Germinal center (tissue), 1 donor: ENCODE results near the gene C6orf120.
A peak's percentile ranks its signal among the peaks of the same experiment; 100 is the strongest.
"Not testable (repeated sequence)": the region's sequence is repeated elsewhere in the genome, so short reads cannot be mapped to it uniquely, and the experiment has no call there.

Source experiments
- DNase-seq: peaks from one replicate; pipeline ENCODE4 v3.0.0; 2012; ENCODE audit warnings: mixed read lengths, low spot score

C6orf120 gene

GRCh38 chr6:169684056-169684455 is 17.9 kb upstream of the C6orf120 start:
- no peak for DNase-seq

DNA sequence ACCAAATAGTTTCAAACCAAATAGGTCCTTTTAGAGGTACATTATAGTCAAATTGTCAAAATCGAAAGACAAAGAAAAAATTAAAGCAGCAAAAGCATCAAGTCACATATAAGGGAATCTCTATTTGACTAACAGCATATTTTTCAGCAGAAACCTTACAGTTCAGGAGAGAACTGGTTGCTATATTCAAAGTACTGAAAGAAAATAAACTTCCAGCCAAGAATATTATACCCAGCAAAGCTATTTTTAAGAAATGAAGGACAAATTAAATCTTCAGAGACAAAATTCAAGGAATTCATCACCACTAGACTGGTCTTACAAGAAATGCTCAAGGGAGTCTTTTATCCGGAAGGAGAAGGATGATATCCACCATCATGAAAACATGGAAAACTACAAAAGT is 16.1 kb upstream of the C6orf120 start:
- DNase-seq, result no peak

DNA sequence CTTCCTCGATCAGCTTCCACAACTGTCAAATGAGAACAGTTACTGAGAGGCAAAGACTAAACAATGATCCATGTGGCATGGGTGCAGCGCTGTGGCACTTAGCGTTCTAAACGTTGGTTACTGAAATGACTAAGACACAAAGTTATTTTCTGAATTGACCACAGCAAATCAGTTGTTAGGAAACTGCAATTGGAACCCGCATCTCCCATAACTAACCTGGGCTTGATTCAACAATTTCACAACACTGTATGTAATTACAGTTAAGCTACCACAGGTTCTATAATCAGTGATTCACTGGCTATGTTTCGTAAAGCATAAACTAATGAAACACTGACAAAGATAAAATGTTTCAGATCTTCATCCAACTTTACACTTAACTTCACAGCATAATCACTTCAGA is 12.6 kb upstream of the C6orf120 start:
- no peak for DNase-seq

DNA sequence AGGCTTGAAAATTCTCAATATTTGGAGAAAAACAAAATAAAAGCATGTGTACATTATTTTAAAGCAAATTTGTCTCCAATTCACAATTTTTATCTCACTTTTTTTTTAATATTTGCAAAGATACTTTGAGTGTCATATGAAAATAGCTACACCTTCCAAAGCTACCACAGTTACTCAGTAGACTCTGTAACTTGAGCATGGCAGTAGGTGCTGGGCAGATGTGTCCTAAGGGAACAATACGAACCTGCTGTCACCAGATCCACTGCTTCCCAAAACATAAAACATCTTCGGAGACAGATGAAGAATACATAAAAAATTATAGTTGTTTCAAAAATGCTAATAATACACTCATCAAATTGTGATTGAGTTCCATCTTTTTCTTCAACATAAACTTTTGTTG is 10.7 kb upstream of the C6orf120 start:
- DNase-seq, result no peak

GRCh38 chr6:169692516-169692915 is 9.4 kb upstream of the C6orf120 start:
- DNase-seq, result no peak

GRCh38 chr6:169695131-169695530 is 6.8 kb upstream of the C6orf120 start:
- DNase-seq, result no peak

DNA sequence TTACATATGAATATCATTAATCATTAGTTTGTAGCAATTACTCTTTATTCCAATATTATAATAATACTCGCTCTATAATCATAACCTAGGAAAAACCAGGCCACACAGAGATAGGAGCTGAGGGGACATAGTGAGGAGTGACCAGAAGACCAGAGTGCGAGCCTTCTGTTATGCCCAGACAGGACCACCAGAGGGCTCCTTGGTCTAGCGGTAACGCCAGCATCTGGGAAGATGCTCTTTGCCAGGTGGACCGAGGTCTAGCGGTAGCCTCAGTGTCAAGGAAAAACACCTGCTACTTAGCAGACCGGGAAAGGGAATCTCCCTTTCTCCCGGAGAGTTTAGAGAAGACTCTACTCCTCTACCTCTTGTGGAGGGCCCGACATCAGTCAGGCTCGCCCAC is 4.8 kb upstream of the C6orf120 start:
- not testable (repeated sequence) for DNase-seq

DNA sequence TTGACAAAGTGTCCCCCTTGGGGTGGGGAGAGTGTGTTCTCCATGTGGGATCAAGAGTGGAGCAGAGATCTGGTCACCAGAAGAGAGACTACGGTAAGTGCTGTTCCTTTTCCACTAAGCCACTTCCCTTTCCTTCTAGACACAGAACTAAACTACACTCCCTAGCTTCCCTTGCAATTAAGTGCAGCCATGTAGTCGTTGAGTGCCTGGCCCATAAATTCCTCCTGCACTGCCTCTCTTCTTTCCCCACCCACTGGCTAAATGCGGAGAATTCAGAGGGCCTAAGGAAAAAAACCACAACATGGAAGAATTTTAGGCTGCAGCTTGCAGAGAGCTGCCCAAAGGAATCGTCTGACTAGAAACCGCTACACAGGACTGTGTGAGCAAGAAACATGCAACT is 1.6 kb upstream of the C6orf120 start:
- DNase-seq, result no peak

GRCh38 chr6:169701311-169701953 is 494 bp upstream of the C6orf120 start:
- peak; percentile 11 for DNase-seq

- peak; percentile 39 for DNase-seq
Measured at GRCh38 chr6:169702840-169703246, 917 bp downstream of the C6orf120 start.

- no peak for DNase-seq
Measured at GRCh38 chr6:169707772-169708171, 5.8 kb downstream of the C6orf120 start.

DNA sequence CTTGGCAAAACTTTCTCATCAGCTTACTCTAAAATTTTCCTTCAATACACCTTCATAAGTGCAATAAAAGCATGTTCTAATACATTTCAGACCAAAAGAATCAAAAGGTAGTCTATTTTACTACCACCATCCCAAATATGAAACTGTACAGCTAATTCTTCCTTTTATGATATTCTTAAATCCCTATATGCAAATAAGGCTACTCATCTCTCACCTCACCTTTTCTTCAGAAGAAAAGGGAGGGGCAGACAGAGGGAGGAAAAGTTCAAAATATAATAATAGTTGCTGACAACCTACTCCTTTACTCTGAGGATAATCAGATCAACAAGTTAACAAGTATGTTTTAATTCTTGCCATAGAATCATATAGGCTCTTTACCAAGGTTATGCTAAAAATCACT is 7.4 kb downstream of the C6orf120 start:
- DNase-seq, result no peak

DNA sequence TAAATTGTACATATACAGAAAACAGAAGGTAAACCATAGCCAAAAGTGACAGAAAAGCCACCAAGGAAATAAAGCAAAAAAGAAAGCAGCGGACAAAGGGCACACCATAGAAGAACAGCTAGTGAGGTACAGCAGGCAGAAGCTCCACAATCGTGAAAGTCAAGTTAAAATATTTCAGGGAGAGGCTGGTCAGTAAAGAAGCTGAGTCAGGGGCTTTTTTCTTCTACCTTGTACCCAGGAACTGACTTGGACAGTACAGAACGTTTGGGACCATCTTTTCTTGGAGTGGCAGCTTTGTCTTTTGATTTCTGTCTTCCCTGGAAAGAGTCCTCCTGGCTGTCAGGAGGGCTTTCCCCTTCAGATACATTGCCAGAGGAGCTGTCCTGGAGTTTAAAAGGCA is 8.1 kb downstream of the C6orf120 start:
- no peak for DNase-seq

GRCh38 chr6:169714178-169714577 is 12.3 kb downstream of the C6orf120 start:
- no peak for DNase-seq

DNA sequence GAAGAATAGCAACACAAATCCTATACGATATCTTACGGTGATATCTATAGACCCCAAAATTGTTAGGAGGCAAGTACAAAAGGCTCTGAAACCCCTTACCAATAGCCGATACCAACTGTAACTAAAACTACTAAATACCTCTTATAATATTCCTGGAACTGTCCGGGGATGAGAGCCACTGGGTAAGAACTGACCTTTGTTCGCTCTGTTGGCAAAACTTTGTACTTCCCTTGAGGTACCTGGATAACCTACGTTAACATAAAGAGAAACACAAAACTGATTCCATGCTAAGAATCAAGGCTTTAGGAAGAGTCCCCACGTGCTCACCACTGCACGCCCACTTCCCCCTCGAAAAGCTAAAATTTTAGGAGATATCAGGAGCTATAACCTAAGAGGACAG is 12.7 kb downstream of the C6orf120 start:
- DNase-seq, result no peak

DNA sequence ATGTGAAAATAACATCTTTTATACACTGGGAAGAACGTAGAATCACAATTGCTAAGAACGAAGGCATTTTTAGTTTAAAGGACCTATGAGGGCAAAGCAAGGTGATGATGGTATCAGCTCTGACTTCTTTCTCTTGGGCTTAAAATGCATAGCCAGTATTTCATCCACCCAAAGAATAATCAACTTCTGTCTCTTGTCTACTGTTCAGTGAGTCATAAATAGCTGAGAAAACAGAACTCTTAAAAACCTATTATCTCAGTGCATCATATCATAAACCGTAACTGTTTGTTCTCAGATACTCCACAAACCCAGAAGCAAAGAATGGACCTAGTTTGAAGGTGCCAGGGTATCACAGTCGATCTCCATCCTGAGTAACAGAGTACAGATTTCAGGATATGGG is 17.2 kb downstream of the C6orf120 start:
- no peak for DNase-seq

DNA sequence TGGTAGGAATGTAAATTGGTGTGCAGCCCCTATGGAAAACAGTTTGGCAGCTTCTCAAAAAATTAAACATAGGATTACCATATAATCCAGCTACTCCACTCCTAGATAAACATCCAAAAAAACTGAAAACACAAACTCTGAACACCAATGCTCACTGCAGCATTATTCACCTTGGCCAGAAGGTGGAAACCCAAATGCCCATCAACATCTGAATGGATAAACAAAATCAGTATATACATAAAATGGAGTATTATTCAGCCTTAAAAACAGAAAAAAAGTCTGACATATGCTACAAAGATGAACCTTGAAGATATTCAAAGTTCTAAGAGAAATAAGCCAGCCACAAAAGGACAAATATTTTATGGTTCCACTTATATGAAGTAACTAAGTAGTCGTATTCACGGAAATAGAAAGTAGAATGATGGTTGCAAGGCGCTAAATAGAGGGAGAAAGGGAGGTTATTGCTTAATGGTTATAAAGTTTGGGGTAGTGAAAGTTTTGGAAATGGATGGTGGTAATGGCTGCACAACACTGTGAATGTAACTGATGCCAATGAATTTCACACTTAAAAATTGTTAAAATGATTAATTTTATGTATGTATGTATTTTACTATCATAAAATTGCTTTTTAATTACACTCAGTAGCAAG is 18.4 kb downstream of the C6orf120 start:
- DNase-seq, result no peak

DNA sequence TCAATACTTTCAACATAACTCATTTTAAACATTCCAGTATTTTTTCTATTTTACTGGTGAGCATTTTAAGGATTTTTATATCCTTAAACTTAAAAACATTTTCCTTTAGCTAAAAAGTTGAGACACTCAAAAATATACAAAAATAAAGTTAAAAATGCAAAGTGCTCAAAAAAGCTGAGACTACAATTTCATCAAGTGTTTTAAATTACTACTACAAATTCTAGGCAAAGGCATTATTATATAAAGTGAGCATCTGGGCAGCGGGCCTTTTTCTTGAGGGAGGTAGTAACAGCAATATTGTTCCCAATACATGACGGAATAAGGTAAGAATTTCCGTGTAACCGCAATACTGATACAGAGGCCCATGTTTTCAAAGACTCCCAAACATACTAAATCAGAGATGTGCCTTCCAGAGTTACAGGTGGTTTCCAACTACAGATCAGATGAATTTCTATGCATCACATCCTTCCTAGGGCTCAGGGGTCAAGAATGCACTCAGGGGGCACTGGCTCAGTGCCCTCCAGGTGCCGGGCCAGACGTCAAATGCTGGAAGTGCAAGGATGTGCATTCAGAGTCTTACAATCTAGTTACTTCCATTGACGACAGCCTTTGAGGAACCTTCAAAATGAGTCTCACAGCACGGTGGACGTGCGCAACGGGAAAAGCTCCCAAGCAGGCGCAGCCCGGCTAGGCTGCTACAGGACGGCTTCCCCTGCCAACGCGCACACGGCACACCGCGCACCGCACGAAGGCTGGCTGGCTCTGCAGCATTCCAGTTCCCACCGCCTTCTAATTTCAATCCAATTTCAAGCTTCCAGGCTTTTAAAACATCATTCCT is 20.7 kb downstream of the C6orf120 start:
- peak; percentile 33 for DNase-seq

DNA sequence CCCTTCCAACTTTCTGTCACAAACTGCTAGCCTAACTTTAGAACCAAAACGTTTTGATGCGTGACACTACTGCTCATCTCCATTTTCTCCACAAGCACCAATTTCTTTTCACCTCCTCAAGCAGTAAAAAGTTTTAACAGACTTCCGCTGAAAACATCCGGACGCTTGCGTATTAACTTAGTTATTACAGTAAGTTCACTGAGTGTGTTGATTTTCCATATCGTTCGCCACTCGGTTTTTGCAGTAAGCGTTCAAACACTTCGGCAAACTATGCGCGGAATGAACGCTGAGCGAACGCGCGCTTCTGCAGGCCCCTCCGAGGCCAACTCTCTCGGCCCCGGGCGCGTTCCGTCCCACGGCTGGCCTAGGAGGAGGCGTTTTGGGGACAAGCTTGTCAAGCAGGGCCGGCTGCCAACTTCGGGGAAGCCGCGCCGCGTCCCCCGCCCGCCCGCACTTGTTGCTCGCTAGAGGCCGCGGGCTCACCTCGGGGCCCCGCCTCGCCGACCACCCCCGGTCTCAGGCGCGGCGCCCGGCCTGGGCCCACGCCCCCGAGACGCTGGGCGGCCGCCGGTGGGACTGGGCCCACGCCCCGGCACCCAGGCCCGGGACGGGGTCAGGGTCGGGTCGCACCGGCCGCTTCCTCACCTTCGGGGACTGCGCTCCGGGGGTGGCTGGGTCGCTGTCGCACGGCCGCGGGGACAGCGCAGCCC is 21.4 kb downstream of the C6orf120 start:
- peak; percentile 77 for DNase-seq

- DNase-seq, result peak; percentile 80
Measured at GRCh38 chr6:169723991-169724493, 22.1 kb downstream of the C6orf120 start.

DNA sequence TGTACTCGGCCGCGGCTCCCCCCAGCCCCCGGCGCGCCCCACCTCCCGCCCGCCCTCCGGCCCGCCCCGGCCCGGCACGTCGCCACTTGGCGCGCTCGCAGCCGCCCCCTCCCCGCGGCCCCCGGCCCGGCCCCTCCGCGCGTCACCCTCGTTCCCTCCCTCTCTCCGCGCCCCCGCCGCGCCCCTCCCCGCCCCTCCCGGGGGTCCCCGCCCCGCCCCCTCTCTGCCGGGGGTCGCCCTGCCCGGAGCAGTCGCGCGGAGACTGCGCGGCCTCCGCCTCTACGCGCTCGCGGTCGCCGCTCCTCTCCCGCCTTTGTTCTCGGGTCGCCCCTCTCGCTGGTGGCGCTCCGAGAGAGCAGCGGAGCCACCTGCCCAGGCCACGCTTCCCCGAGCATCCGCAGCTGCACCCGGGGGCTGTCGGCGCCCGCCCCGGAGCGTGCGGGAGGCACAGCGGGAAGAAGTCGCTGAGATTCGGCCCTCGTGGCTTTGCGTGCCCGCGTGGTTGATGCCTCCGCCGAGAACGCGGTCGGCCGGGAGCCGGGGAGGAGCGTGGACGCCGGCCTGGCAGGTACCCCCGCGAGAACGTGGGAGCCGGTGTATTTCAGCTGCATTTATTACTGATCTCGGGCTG is 22.7 kb downstream of the C6orf120 start, which contains the start of gene PHF10:
Gene PHF10, minus strand, starts transcription at position 7 of the 631 bp plus-strand sequence. CDS start 569 bp downstream, outside the sequence.
- peak; percentile 79 for DNase-seq
